ENCODE results near the gene PHF1. TPM values are rescaled to one million over a fixed set of nuclear protein-coding genes. Genes with fewer than 3 reads are reported as not detected.
A peak's percentile ranks its signal among the peaks of the same experiment; 100 is the strongest.

The PHF1 gene
- total and polyA plus RNA-seq, 2 of the 4 experiments (the other 2 are of a cell fraction): 9.0 to 47.2 TPM

DNA sequence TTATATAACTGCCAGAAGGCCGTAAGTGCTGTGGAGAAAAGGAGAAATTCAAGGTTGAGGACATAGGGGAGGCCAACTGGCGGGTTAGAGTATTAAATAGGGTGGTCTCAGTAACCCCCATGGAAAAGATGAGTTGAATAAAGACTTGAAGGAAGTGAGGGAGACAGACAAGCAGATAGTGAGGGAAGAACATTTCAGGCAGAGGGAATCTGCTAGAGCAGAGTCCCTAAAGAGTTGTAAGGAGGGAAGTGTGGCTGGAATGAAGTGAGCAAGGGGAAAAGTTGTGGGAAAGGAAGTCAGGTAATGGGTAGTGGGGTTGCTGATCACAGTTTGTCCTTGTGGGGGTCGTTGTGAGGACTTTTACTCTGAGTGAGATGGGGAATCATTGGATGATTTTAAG is 17.8 kb upstream of the PHF1 start:
- intact Hi-C loops (cut with micrococcal nuclease): no loop called here

More for the DNA sequence above, 17.8 kb upstream of the PHF1 start:
- Histone ChIP-seq H2AK5ac (ENCODE audit: low read depth, low read length) (no peak overlapping the region), H3K27me3 (ENCODE audit: control insufficient read depth, insufficient read depth, low read length) (no peaks in the 10 kb centered on the region), H3K18ac (ENCODE audit: low read depth, low read length) (no peak overlapping the region), H2AFZ (replicated peaks; ENCODE audit: low read length, poor library complexity) (peak overlapping the region; percentile 78), H3K79me1 (ENCODE audit: low read depth in 1 of 2, low read length in 2 of 2) (peaks cover 7 to 12% of the 10 kb centered on the region in 2 experiments; a peak in 3 of 4 replicates), H3K4ac (ENCODE audit: low read depth, low read length) (peak overlapping the region; percentile 3; the same call in 1 of the 2 replicates), H3K36me3 (ENCODE audit: control insufficient read depth, insufficient read depth, low read length) (peaks cover under 1% of the 10 kb centered on the region; the same call in 1 of the 2 replicates), H4K8ac (ENCODE audit: low read depth in 2 of 2, low read length in 2 of 2) (peak overlapping the region in 1 of 2 experiments; percentile 70; a peak in 2 of 4 replicates), H3K27ac (ENCODE audit: insufficient read depth, low read length) (no peak overlapping the region), H4K5ac (ENCODE audit: low read depth, low read length) (no peak overlapping the region), H4K20me1 (ENCODE audit: insufficient read depth, low read length) (no peaks in the 10 kb centered on the region; the same call in 1 of the 2 replicates), H3K4me3 (ENCODE audit: insufficient read depth, low read depth, low read length) (peak overlapping the region; percentile 7; the same call in 1 of the 2 replicates), H2BK5ac (ENCODE audit: low read depth, low read length, poor library complexity, severe bottlenecking) (peak overlapping the region; percentile 35), H3K9ac (ENCODE audit: low read depth, low read length) (peak overlapping the region; percentile 89; the same call in 1 of the 2 replicates), H4K91ac (ENCODE audit: insufficient read depth, low read depth, low read length) (no peak overlapping the region), H3K9me1 (ENCODE audit: insufficient read depth, low read length) (peaks cover 7% of the 10 kb centered on the region; the same call in 1 of the 2 replicates), H3K14ac (replicated peaks; ENCODE audit: low read depth, low read length) (peak overlapping the region; percentile 75; the same call in 1 of the 2 replicates), H2AK9ac (replicated peaks; ENCODE audit: low read depth, low read length, poor library complexity) (no peak overlapping the region), H3K4me2 (ENCODE audit: low read depth, low read length) (peak overlapping the region; percentile 95), H3K23ac (ENCODE audit: low read depth, low read length) (peak overlapping the region; percentile 51), H2BK15ac (ENCODE audit: low read depth, low read length) (no peak overlapping the region), H2BK120ac (ENCODE audit: low read depth, low read length) (no peak overlapping the region), H3K9me3 (ENCODE audit: control insufficient read depth, insufficient read depth, low read length) (no peaks in the 10 kb centered on the region), H3K4me1 (ENCODE audit: control insufficient read depth, insufficient read depth, low read length) (no peaks in the 10 kb centered on the region), H3K56ac (ENCODE audit: extremely low read depth, insufficient read depth, low read length) (0 out of 2 replicates have a peak overlapping the region, but pooled peaks have one; percentile 91), H2BK20ac (ENCODE audit: low read depth, low read length) (no peak overlapping the region)
- in situ Hi-C loops (cut with MboI; ENCODE audit: low sequenced_read_pairs): no loop called here
- TF ChIP-seq MAFK (IDR thresholded peaks at IDR 0.05; ENCODE audit: low read depth, low read length) (no peak), CEBPB (IDR thresholded peaks at IDR 0.05; ENCODE audit: low read depth, low read length) (no peak), CHD1 (IDR thresholded peaks at IDR 0.05; ENCODE audit: low read depth, low read length) (no peak), RAD21 (IDR thresholded peaks at IDR 0.05; ENCODE audit: low read length) (no peak), MAZ (IDR thresholded peaks at IDR 0.05; ENCODE audit: borderline replicate concordance, low read depth, low read length) (no peak)
- TF ChIP-seq, protein P1, sequence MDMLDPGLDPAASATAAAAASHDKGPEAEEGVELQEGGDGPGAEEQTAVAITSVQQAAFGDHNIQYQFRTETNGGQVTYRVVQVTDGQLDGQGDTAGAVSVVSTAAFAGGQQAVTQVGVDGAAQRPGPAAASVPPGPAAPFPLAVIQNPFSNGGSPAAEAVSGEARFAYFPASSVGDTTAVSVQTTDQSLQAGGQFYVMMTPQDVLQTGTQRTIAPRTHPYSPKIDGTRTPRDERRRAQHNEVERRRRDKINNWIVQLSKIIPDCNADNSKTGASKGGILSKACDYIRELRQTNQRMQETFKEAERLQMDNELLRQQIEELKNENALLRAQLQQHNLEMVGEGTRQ (IDR thresholded peaks at IDR 0.05; ENCODE audit: low read depth, low read length): no peak
- no peak for DNase-seq
- WGBS, 2 experiments (ENCODE audit: extremely low coverage in 2 of 2, insufficient read length in 1 of 2): 14% methylated on average over 1 of the region's 3 CpGs; no CpG with 5 or more reads in 1 of the 2 experiments
- dilution Hi-C loops (cut with HindIII; ENCODE audit: low sequenced_read_pairs, unreplicated experiment): no loop called here
- no peak for ATAC-seq (ENCODE audit: low read depth)
- BruUV-seq (replicated peaks): no TSS peak
- ChIA-PET POLR2A (ENCODE audit: unreplicated experiment) (no interaction called here), CTCF (no interaction called here)
